ENCODE results near the gene KDM5A. TPM values are rescaled to one million over a fixed set of nuclear protein-coding genes. Genes with fewer than 3 reads are reported as not detected.
"Not testable (repeated sequence)": the region's sequence is repeated elsewhere in the genome, so short reads cannot be mapped to it uniquely, and the experiment has no call there.

The KDM5A gene
- total RNA-seq, 2 experiments from 2014 or later = 59.0 to 61.3 TPM

DNA sequence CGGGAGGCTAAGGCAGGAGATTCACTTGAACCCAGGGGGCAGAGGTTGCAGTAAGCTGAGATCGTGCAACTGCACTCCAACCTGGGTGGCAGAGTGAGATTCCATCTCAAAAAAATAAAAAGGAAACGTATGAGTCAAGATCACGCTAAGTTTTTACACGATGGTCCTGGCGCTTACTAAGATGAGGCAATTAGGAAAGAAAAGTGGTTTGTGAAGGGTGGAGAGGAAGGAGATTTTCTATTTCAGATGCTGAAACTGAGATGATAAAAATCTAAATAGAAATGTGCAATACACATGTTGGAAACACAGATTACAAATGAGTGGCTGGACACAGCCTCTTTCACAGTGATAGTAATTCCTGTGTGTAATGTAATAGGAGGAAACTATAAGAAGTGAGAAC is 63.2 kb downstream of the KDM5A start:
- Mint-ChIP-seq H3K4me1 (ENCODE audit: low read depth) (peaks cover 8% of the 10 kb centered on the region), H3K27ac (peak overlapping the region; percentile 2), H3K4me3 (no peak overlapping the region), H3K27me3 (ENCODE audit: low read depth) (no peaks in the 10 kb centered on the region), H3K9me3 (no peaks in the 10 kb centered on the region), H3K36me3 (ENCODE audit: low read depth) (peaks cover 36% of the 10 kb centered on the region)
- DNase-seq = no peak
- intact Hi-C loops (cut with micrococcal nuclease) = no loop called here
- CTCF ChIA-PET = no interaction called here

DNA sequence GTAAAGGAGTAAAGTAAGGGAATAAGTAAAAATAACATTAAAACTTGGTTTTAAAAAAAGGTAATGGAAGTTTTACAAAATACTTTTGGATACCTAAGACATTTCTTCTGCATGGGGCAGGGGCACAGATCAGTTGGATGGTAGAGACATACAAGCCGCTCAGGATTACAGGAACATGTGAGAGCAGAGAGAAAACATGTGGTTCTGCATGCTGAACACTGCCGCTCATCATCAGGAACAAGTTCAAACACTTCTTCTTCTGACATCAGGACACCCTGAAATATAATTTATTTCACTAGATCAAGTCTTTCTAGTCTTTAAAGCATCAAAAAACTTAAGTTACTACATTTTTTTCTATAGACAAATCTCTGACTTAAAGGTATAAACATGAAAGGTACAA is 65.6 kb downstream of the KDM5A start:
- no peaks in the 10 kb centered on the region for H3K27me3 Mint-ChIP-seq (ENCODE audit: low read depth)
- intact Hi-C loops (cut with micrococcal nuclease) = no loop called here

DNA sequence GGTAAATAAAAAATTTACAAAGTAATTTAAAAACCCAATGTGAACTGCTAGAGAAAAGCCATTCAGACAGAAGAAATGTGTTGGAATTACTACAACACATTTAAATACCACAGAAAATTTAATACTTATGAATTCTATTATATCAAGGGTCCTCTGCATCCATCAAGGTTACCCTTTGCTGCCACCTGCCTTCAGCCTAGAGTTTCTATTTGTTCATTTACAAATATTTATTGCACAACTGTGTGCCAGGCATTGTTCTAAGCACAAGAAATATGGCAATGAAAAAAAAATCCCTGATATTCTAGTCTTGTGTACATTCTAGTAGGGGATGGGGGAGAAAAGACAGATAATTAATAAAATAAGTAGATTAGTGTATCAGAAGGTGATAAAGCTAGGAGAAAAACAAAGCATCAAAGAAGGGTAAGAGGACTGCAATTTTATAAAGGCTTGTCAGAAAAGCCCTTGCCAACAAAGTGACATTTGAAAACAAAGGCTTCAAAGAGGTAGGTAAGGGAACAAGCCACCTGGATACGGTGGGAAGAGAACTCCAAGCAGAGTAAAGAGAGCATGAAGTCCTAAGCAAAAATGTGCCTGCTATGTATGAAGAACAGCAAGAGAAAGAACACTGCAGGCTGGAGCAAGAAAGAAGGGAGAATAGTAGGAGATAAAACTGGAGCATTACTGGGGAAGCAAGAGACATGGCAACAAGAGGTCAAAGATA is 67.4 kb downstream of the KDM5A start:
- no peaks in the 10 kb centered on the region for H3K27me3 Mint-ChIP-seq (ENCODE audit: low read depth)
- CTCF ChIA-PET = interaction anchor here (1.0 kb wide), 1 partner anchor 12 kb away, joined by 3 read pairs; no protein-coding TSS in a partner anchor
- DNase-seq = peak; percentile 27
- H3K4me3 Mint-ChIP-seq = no peak overlapping the region
- H3K4me1 Mint-ChIP-seq (ENCODE audit: low read depth) = peaks cover 6% of the 10 kb centered on the region
- intact Hi-C loops (cut with micrococcal nuclease) = no loop called here
- H3K36me3 Mint-ChIP-seq (ENCODE audit: low read depth) = peaks cover 43% of the 10 kb centered on the region
- no peak overlapping the region for H3K27ac Mint-ChIP-seq
- H3K9me3 Mint-ChIP-seq = no peaks in the 10 kb centered on the region

More for the DNA sequence above, 65.6 kb downstream of the KDM5A start:
- no peak for DNase-seq
- Mint-ChIP-seq H3K4me3 (no peak overlapping the region), H3K4me1 (ENCODE audit: low read depth) (peaks cover 8% of the 10 kb centered on the region), H3K36me3 (ENCODE audit: low read depth) (peaks cover 39% of the 10 kb centered on the region), H3K9me3 (no peaks in the 10 kb centered on the region), H3K27ac (no peak overlapping the region)
- CTCF ChIA-PET = no interaction called here

DNA sequence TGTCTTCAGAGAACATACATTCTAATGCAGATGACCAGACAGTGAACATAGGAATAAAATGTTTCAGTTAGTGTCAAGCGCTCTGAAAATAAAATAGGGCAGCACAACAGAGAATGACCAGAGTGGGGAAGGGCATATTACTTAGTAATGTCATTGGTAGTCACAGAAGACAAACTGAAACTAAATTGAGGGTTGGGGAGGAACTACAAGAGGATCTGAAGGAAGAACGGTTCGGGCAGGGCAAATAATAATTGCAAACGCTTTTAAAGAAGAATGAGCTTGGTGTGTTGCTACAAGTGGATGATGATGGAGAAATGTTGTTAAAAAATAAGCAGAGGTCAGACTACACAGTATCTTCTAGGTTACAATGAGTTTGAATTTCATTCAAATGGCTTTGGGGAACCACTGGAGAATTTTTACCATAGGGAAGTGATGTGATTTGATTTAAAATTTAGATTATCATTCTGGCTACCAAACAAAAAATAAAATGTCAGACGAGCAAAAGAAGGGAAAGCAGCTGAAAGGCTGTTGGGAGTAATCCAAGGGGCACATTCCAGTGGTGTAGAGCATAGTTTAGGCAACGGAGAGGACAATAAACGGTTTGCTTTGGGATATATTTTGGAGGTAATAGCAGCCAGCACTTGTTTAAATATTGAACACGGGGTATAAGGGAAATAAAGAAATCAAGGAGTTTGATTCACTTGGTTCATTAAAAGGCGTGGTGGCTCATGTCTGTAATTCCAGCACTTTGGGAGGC is 70.2 kb downstream of the KDM5A start:
- DNase-seq = no peak
- Mint-ChIP-seq H3K4me3 (no peak overlapping the region), H3K4me1 (ENCODE audit: low read depth) (peaks cover 6% of the 10 kb centered on the region), H3K27ac (no peak overlapping the region), H3K36me3 (ENCODE audit: low read depth) (peaks cover 42% of the 10 kb centered on the region), H3K9me3 (no peaks in the 10 kb centered on the region), H3K27me3 (ENCODE audit: low read depth) (no peaks in the 10 kb centered on the region)
- intact Hi-C loops (cut with micrococcal nuclease) = no loop called here
- CTCF ChIA-PET = no interaction called here

DNA sequence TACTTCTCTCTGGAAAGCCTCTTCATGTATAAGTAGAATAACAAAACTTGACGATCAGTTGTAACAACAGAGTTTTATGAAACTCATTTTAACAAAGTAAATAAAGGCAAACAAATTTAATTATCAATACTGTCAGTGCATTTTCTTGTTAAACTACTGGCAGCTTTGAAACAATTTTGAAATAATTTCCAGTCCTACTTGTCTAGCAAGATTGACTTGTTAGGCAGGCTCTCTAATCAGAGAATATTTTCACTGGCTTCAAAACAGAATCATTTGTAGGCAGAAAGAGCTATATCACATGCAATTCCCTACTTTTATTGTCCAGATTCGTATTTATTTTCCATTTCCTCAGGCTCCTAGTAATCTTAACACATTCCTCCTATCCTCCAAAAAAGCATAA is 80.6 kb downstream of the KDM5A start:
- intact Hi-C loops (cut with micrococcal nuclease) = no loop called here
- Mint-ChIP-seq H3K4me3 (no peak overlapping the region), H3K9me3 (no peaks in the 10 kb centered on the region), H3K36me3 (ENCODE audit: low read depth) (peaks cover 71% of the 10 kb centered on the region), H3K4me1 (ENCODE audit: low read depth) (peaks cover 3% of the 10 kb centered on the region), H3K27me3 (ENCODE audit: low read depth) (no peaks in the 10 kb centered on the region), H3K27ac (no peak overlapping the region)
- CTCF ChIA-PET = no interaction called here
- DNase-seq = no peak

DNA sequence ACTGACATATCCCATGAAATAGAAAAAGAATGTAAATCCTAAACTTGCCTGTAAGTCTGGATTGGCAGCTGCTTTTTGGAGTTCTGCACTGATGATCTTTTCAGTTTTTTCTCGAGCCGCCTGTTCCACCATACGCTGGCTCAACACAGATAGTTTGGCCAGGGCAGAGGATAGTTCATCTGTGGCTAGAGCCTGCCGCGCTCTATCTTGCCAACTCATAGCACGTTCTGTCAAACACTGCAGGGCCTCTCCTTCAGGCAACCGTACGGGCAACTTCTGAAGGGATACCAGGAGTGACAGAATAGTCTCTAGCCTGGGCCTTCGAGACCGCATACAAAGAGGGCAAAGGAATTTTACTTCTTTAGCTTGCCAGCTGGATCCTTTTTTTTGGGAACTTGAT is 81.7 kb downstream of the KDM5A start:
- CTCF ChIA-PET = no interaction called here
- intact Hi-C loops (cut with micrococcal nuclease) = no loop called here
- peaks cover 76% of the 10 kb centered on the region for H3K36me3 Mint-ChIP-seq (ENCODE audit: low read depth)
- H3K4me1 Mint-ChIP-seq (ENCODE audit: low read depth) = peaks cover 12% of the 10 kb centered on the region
- H3K27ac Mint-ChIP-seq = no peak overlapping the region
- no peaks in the 10 kb centered on the region for H3K27me3 Mint-ChIP-seq (ENCODE audit: low read depth)
- no peak overlapping the region for H3K4me3 Mint-ChIP-seq
- DNase-seq = no peak
- H3K9me3 Mint-ChIP-seq = peaks cover 2% of the 10 kb centered on the region

DNA sequence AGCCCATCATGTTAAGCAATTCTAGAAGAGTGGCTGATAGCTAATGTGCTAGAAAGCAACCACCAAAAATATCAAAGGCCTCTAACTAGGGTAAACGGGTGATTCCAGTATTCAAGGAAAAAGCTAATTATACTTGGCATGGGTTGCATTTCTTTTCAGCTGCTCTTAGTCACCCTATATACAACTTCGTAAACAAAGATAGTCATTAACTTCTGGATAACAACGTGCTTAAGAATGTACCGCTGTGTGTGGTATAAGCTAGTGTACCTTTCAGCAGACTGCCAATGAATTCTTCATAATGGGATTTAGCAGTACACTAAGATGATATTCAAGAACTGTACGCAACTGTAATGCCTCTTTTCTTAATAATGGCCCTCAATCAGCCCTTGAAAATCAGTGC is 84.3 kb downstream of the KDM5A start:
- intact Hi-C loops (cut with micrococcal nuclease) = no loop called here
- no peak overlapping the region for H3K4me3 Mint-ChIP-seq
- H3K36me3 Mint-ChIP-seq (ENCODE audit: low read depth) = peaks cover 83% of the 10 kb centered on the region
- CTCF ChIA-PET = no interaction called here
- H3K27ac Mint-ChIP-seq = no peak overlapping the region
- DNase-seq = no peak
- H3K9me3 Mint-ChIP-seq = peaks cover 17% of the 10 kb centered on the region
- peaks cover 37% of the 10 kb centered on the region for H3K4me1 Mint-ChIP-seq (ENCODE audit: low read depth)
- H3K27me3 Mint-ChIP-seq (ENCODE audit: low read depth) = no peaks in the 10 kb centered on the region

DNA sequence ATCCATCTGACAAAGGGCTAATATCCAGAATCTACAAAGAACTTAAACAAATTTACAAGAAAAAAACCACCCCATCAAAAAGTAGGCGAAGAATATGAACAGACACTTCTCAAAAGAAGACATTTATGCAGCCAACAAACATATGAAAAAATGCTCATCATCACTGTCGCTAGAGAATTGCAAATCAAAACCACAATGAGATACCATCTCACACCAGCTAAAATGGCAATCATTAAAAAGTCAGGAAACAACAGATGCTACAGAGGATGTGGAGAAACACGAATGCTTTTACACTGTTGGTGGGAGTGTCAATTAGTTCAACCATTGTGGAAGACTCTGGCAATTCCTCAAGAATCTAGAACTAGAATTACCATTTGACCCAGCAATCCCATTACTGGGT is 86.4 kb downstream of the KDM5A start:
- intact Hi-C loops (cut with micrococcal nuclease); DNase-seq; H3K27ac Mint-ChIP-seq; H3K4me3 Mint-ChIP-seq; H3K27me3 Mint-ChIP-seq (ENCODE audit: low read depth); CTCF ChIA-PET: not testable (repeated sequence)
- peaks cover 83% of the 10 kb centered on the region for H3K36me3 Mint-ChIP-seq (ENCODE audit: low read depth)
- H3K4me1 Mint-ChIP-seq (ENCODE audit: low read depth) = peaks cover 44% of the 10 kb centered on the region
- H3K9me3 Mint-ChIP-seq = peaks cover 20% of the 10 kb centered on the region

DNA sequence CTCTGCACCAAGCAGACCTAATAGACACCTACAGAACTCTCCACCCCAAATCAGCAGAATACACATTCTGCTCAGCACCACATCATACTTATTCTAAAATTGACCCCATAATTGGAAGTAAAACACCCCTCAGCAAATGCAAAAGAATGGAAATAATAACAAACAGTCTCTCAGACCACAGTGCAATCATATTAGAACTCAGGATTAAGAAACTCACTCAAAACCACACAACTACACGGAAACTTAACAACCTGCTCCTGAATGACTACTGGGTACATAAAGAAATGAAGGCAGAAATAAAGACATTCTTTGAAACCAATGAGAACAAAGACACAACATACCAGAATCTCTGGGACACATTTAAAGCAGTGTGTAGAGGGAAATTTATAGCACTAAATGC is 89.0 kb downstream of the KDM5A start:
- peaks cover 46% of the 10 kb centered on the region for H3K4me1 Mint-ChIP-seq (ENCODE audit: low read depth)
- CTCF ChIA-PET; H3K4me3 Mint-ChIP-seq; DNase-seq; H3K27me3 Mint-ChIP-seq (ENCODE audit: low read depth): not testable (repeated sequence)
- peaks cover 74% of the 10 kb centered on the region for H3K36me3 Mint-ChIP-seq (ENCODE audit: low read depth)
- intact Hi-C loops (cut with micrococcal nuclease) = loop anchor here (1.0 kb wide), 1 partner anchor 14 kb away; no protein-coding TSS in a partner anchor
- H3K27ac Mint-ChIP-seq = peak overlapping the region; percentile 77
- peaks cover 20% of the 10 kb centered on the region for H3K9me3 Mint-ChIP-seq

DNA sequence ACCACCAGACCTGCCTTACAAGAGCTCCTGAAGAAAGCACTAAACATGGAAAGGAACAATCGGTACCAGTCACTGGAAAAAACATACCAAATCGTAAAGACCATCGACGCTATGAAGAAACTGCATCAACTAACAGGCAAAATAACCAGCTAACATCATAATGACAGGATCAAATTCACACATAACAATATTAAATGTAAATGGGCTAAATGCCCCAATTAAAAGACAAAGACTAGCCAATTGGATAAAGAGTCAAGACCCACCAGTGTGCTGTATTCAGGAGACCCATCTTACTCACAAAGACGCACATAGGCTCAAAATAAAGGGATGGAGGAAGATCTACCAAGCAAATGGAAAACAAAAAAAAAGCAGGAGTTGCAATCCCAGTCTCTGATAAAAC is 89.6 kb downstream of the KDM5A start:
- H3K4me3 Mint-ChIP-seq; H3K27ac Mint-ChIP-seq; intact Hi-C loops (cut with micrococcal nuclease); H3K27me3 Mint-ChIP-seq (ENCODE audit: low read depth); DNase-seq; CTCF ChIA-PET: not testable (repeated sequence)
- H3K36me3 Mint-ChIP-seq (ENCODE audit: low read depth) = peaks cover 77% of the 10 kb centered on the region
- H3K4me1 Mint-ChIP-seq (ENCODE audit: low read depth) = peaks cover 44% of the 10 kb centered on the region
- H3K9me3 Mint-ChIP-seq = peaks cover 20% of the 10 kb centered on the region

DNA sequence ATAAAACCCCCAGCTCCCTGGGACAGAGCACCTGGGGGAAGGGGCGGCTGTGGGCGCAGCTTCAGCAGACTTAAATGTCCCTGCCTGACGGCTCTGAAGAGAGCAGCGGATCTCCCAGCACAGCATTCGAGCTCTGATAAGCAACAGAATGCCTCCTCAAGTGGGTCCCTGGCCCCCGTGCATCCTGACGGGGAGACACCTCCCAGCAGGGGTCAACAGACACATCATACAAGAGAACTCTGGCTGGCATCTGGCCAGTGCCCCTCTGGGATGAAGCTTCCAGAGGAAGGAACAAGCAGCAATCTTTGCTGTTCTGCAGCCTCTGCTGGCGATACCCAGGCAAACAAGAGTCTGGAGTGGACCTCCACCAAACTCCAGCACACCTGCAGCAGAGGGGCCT is 91.1 kb downstream of the KDM5A start:
- intact Hi-C loops (cut with micrococcal nuclease); H3K27me3 Mint-ChIP-seq (ENCODE audit: low read depth); H3K27ac Mint-ChIP-seq; CTCF ChIA-PET; DNase-seq; H3K4me3 Mint-ChIP-seq: not testable (repeated sequence)
- H3K9me3 Mint-ChIP-seq = peaks cover 20% of the 10 kb centered on the region
- H3K36me3 Mint-ChIP-seq (ENCODE audit: low read depth) = peaks cover 74% of the 10 kb centered on the region
- H3K4me1 Mint-ChIP-seq (ENCODE audit: low read depth) = peaks cover 43% of the 10 kb centered on the region

DNA sequence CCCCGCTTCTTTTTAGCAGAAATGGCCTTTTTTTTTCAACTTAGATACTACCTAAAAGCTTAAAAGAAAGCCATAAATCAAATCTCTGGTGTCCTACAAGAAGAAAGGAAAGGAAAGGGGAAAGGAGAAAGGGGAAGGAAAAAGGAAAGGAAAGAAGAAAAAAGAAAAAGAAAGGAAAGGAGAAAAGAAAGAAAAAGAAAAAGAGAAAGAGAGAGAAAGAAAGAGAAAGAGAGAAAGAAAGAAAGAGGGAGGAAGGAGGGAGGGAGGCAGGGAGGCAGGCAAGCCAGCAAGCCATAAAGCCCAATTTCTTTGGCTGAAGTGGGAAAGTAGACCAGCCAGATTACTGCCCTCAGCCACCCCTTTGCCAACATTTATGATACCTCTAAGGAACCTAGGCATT is 94.0 kb downstream of the KDM5A start:
- H3K9me3 Mint-ChIP-seq = peaks cover 6% of the 10 kb centered on the region
- H3K4me1 Mint-ChIP-seq (ENCODE audit: low read depth) = peaks cover 32% of the 10 kb centered on the region
- no peaks in the 10 kb centered on the region for H3K27me3 Mint-ChIP-seq (ENCODE audit: low read depth)
- H3K36me3 Mint-ChIP-seq (ENCODE audit: low read depth) = peaks cover 61% of the 10 kb centered on the region
- H3K27ac Mint-ChIP-seq = no peak overlapping the region
- DNase-seq = no peak
- CTCF ChIA-PET = interaction anchor here (0.7 kb wide), 1 partner anchor 143 kb away, joined by 4 read pairs; no protein-coding TSS in a partner anchor
- H3K4me3 Mint-ChIP-seq = no peak overlapping the region
- intact Hi-C loops (cut with micrococcal nuclease) = no loop called here

DNA sequence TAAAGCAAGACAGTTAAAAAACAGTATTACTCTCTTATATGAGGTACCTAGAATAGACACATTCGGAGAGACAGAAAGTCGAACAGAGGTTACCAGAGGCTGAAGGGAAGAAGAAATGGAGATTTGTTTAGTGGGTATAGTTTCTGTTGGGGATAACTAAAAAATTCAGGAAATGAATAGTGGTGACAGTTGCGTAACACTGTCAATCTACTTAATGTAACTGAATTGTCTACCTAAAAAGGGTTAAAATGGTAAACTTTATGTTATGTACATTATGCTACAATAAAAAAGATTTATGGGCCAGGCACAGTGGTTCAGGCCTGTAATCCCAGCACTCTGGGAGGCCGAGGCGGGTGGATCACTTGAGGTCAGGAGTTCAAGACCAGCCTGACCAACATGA is 95.9 kb downstream of the KDM5A start:
- DNase-seq = no peak
- Mint-ChIP-seq H3K36me3 (ENCODE audit: low read depth) (peaks cover 46% of the 10 kb centered on the region), H3K4me1 (ENCODE audit: low read depth) (peaks cover 29% of the 10 kb centered on the region), H3K27ac (no peak overlapping the region), H3K9me3 (no peaks in the 10 kb centered on the region), H3K27me3 (ENCODE audit: low read depth) (no peaks in the 10 kb centered on the region), H3K4me3 (no peak overlapping the region)
- intact Hi-C loops (cut with micrococcal nuclease) = no loop called here
- CTCF ChIA-PET = no interaction called here

Data from activated naive CD4-positive, alpha-beta T cell treated with anti-CD3 and anti-CD28 coated beads for 36 hours (primary cell).